NB4 (cell line): ENCODE data around the gene CCDC124.

Experiments
- DNase-seq: peaks from one replicate; pipeline ENCODE4 v3.0.0; 2010; ENCODE audit warnings: low read depth
- H3K4me3 ChIP-seq: one replicate; pipeline ENCODE4 v1.5.1; 2011; ENCODE audit warnings: mild to moderate bottlenecking, low read depth, low read length, moderate library complexity
- MYC ChIP-seq: IDR thresholded peaks from 2 replicates; pipeline ENCODE4 v1.6.1; 2011; ENCODE audit warnings: low read depth, low read length
- POLR2A ChIP-seq: IDR thresholded peaks from 2 replicates; pipeline ENCODE4 v1.6.1; 2011; ENCODE audit warnings: mild to moderate bottlenecking; ENCODE audit not compliant: insufficient read length; ENCODE audit errors: extremely low read depth
- TF ChIP-seq, protein P1 (sequence below): IDR thresholded peaks from 2 replicates; pipeline ENCODE4 v1.6.1; 2011; ENCODE audit warnings: low read depth, low read length
- TF ChIP-seq, protein P2 (sequence below): IDR thresholded peaks from one replicate; pipeline ENCODE4 v1.5.1; 2012; ENCODE audit warnings: low read depth, low read length

The CCDC124 gene

DNA sequence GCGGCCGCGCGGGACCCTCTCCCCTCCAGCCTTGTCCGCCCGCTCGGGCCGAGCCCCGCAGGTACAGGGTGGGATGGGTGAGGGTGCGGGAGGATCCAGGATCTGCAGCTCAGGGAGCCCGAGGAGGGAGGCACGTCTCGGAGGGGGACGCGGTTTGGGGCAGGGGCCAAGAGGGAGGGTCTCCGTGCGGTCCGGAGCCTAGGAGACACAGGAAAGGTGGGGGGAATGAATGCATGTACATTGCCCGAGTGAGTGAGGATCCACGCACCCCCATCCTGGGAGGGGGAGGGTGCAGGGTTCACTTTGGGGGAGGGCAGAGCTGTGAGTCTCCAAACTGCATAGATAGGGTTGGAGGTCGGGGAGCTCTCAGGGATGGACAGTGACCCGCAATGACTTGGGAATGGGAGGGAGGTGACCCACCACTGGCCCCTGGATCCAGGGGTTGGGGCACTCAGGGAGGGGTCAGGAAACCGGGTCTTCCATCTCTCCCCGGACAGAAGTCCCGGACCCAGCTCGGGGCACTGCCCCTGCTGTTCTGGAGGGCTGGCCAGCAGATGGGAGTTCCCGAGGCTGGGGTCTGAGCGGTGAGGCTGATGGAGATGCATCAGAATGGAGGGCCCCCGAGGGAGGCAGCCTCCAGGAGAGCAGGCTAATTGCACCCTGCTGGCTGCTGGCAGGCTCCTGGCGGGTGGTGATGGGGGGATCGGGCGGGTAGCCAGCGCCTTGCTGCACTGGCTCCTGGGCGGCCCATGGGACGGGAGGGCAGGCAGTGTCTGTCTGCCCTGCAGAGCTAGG, 34.6 kb downstream of the CCDC124 start:
- H3K4me3 ChIP-seq: no peak overlapping the region
- DNase-seq: no peak
- TF ChIP-seq MYC: no peak

DNA sequence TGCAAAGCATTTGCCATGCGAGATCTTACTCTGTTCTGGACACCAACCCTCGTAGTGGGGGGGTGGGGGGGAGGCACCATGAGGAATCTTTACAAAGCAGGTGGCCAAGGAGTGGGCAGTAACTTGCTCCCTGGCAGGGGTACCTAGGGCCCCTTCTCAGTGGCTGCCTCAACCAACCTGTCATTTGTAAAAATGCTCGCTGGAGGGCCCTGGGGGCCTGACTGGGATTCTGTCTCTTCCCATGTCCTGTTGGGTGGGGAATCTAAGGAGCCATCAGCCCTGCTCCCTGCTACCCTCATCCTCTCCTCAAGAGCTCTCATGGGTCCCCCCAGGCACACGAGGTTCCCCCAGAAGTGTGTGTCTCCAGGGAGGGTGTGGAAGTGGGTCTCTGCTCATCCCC, 35.5 kb downstream of the CCDC124 start:
- no peak for DNase-seq
- TF ChIP-seq, protein P1, sequence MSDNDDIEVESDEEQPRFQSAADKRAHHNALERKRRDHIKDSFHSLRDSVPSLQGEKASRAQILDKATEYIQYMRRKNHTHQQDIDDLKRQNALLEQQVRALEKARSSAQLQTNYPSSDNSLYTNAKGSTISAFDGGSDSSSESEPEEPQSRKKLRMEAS: no peak
- TF ChIP-seq, protein P2, sequence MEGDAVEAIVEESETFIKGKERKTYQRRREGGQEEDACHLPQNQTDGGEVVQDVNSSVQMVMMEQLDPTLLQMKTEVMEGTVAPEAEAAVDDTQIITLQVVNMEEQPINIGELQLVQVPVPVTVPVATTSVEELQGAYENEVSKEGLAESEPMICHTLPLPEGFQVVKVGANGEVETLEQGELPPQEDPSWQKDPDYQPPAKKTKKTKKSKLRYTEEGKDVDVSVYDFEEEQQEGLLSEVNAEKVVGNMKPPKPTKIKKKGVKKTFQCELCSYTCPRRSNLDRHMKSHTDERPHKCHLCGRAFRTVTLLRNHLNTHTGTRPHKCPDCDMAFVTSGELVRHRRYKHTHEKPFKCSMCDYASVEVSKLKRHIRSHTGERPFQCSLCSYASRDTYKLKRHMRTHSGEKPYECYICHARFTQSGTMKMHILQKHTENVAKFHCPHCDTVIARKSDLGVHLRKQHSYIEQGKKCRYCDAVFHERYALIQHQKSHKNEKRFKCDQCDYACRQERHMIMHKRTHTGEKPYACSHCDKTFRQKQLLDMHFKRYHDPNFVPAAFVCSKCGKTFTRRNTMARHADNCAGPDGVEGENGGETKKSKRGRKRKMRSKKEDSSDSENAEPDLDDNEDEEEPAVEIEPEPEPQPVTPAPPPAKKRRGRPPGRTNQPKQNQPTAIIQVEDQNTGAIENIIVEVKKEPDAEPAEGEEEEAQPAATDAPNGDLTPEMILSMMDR: no peak
- TF ChIP-seq MYC (no peak), POLR2A (no peak)
- H3K4me3 ChIP-seq: no peak overlapping the region

DNA sequence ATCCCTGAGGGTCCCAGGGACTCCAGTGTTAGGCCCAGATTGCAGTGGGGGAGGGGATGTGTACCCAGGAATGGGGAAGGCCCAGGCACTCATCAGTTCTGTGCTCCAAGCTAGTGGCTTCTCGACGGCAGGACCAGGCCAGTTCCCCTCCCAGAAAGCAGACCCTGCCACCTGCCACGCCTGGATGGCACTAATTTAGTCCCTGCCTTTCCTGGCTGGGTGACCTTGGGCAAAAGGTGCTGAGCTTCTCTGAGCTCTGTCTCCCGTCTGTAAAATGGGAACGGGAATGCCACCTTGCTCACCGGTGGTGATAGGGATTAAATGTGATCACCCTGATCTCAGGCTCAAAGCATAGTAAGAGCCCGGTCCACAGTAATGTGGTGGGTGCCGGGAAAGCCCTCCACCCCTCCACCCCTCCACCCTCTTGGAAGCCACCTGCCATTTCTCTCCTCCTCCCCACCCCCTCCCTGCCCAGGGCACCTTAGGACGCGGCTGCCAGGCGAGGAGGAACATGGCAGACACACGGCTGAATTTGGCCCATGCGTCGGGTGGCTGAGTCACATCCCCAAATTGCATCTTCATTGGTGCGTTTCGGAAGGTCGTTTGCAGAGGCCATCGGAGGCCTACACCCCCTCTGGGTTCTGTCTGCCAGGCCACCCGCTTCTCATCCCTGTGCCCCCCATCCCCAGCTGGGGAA, 36.4 kb downstream of the CCDC124 start:
- DNase-seq: no peak
- no peak overlapping the region for H3K4me3 ChIP-seq
- TF ChIP-seq, protein P1: no peak
- TF ChIP-seq MYC (no peak), POLR2A (no peak)
- TF ChIP-seq, protein P2: no peak

DNA sequence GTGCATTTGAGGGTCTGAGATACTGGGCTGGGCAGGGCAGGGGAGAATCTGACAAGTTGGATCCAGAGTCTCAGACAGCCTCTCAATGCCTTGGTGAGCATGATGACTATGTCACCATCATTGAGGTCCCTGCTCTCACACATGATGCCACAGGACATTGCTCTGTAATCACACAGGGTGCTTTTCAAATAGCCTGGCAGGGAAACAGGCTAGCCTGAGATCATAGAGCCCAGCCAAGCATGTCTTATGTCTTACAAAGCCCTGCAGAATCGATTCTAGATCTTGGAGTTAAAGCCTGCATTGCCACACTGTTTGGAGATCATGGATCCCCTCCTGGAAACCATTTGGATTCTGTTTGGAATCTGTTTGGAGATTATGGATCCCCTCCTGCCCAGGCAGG, 39.4 kb downstream of the CCDC124 start:
- no peak overlapping the region for H3K4me3 ChIP-seq
- TF ChIP-seq POLR2A: no peak
- TF ChIP-seq, protein P2: no peak
- TF ChIP-seq, protein P1: no peak
- no peak for TF ChIP-seq MYC
- no peak for DNase-seq

DNA sequence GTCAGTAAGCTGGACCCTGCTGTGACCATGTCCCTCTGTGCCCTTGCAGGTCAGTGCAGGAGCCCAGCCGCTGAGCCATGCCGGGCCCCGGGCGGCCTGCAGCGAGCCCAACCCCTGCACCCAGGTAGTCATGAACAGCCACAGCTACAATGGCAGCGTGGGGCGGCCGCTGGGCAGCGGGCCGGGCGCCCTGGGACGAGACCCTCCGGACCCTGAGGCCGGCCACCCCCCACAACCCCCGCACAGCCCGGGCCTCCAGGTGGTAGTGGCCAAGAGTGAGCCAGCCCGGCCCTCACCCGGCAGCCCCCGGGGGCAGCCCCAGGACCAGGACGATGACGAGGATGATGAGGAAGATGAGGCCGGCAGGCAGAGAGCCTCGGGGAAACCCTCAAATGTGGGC, 40.9 kb downstream of the CCDC124 start:
- TF ChIP-seq, protein P2: no peak
- TF ChIP-seq MYC: no peak
- TF ChIP-seq, protein P1: no peak
- TF ChIP-seq POLR2A: no peak
- no peak overlapping the region for H3K4me3 ChIP-seq
- no peak for DNase-seq

DNA sequence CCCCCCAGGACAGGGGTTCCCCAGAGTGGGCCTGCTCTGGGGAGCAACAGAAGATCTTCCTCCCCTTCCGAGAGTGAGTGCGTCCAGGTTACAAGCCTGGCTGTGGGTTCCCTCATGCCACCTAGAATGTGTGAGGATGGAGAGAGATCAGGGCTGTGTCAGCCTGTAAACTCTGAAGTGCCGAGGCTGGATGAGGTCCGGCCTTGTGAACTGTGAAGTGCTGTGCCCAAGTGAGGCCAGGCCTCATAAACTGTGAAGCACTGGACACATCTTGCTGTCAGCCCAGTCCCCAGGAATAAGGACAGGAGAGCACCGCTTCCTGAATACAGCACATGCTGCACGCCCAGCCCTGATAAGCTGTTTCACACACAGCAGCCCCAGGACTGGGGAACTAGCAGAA, 41.7 kb downstream of the CCDC124 start:
- TF ChIP-seq POLR2A (no peak), MYC (no peak)
- TF ChIP-seq, protein P2: no peak
- TF ChIP-seq, protein P1: no peak
- no peak for DNase-seq
- H3K4me3 ChIP-seq: no peak overlapping the region
